PFSK-1 (cell line): ENCODE results near the gene CABLES1.

Experiments
- POLR2AphosphoS5 ChIP-seq: IDR thresholded peaks from 2 replicates; pipeline ENCODE4 v1.6.1; 2012; ENCODE audit warnings: low read depth, mild to moderate bottlenecking, control low read depth, low read length, moderate library complexity
- TAF1 ChIP-seq: IDR thresholded peaks from 2 replicates; pipeline ENCODE4 v1.6.1; 2012; ENCODE audit warnings: low read length, control low read depth, borderline replicate concordance; ENCODE audit not compliant: insufficient read depth
- TF ChIP-seq, protein P1 (sequence below), 2 experiments: IDR thresholded peaks; 2 replicates each; pipeline versions ENCODE4 v1.6.1 to v1.8.0; 2011 to 2012; ENCODE audit warnings: low read depth in 2 of 2, low read length in 2 of 2, control low read depth in 1 of 2, inconsistent platforms in 1 of 2, mild to moderate bottlenecking in 1 of 2, moderate library complexity in 1 of 2; ENCODE audit not compliant: insufficient read depth in 1 of 2

DNA sequence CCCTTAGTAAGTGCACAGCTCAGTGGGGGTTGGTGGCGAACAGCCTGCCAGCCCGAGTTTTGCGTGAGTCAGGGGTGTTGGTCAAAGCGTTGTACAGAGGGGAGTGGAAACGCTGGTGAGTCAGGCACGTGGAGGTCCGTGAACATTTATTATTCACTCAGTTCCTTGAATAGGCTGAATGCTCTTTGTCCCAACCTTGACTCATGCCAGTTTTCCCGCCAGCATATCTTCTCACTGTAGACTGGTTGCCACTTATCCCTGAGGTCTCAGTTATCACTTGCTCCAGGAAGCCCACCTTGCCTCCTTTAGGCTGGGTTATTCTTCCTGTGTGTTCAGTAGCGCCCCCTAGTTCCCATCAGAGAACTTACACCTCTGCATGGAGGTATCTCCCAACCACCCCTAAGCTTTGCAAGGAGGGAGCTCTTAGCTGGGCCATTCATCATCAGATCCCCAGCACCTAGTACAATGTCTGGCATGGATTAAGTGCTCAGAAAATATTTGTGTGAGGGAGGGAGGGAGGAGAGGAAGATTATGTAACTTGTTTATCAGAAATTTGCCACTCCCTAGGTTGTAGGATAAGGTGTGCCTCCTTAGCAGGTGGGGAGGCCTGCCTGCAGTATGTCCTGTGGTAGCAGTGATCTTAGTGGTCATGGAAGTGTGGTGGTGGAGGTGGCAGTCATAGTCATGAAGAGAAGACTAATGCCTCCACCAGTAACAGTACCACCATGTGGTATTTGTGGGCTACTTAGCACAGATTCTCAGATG lies 72.1 kb downstream of the CABLES1 start:
- TF ChIP-seq, protein P1, sequence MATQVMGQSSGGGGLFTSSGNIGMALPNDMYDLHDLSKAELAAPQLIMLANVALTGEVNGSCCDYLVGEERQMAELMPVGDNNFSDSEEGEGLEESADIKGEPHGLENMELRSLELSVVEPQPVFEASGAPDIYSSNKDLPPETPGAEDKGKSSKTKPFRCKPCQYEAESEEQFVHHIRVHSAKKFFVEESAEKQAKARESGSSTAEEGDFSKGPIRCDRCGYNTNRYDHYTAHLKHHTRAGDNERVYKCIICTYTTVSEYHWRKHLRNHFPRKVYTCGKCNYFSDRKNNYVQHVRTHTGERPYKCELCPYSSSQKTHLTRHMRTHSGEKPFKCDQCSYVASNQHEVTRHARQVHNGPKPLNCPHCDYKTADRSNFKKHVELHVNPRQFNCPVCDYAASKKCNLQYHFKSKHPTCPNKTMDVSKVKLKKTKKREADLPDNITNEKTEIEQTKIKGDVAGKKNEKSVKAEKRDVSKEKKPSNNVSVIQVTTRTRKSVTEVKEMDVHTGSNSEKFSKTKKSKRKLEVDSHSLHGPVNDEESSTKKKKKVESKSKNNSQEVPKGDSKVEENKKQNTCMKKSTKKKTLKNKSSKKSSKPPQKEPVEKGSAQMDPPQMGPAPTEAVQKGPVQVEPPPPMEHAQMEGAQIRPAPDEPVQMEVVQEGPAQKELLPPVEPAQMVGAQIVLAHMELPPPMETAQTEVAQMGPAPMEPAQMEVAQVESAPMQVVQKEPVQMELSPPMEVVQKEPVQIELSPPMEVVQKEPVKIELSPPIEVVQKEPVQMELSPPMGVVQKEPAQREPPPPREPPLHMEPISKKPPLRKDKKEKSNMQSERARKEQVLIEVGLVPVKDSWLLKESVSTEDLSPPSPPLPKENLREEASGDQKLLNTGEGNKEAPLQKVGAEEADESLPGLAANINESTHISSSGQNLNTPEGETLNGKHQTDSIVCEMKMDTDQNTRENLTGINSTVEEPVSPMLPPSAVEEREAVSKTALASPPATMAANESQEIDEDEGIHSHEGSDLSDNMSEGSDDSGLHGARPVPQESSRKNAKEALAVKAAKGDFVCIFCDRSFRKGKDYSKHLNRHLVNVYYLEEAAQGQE (IDR thresholded peaks at IDR 0.05; ENCODE audit: insufficient read depth in 1 of 2, low read depth in 2 of 2, low read length in 2 of 2) = no peak
- TF ChIP-seq TAF1 (no peak), POLR2AphosphoS5 (no peak)
